Measurements from ENCODE around the gene ROCK2.

The ROCK2 gene

DNA sequence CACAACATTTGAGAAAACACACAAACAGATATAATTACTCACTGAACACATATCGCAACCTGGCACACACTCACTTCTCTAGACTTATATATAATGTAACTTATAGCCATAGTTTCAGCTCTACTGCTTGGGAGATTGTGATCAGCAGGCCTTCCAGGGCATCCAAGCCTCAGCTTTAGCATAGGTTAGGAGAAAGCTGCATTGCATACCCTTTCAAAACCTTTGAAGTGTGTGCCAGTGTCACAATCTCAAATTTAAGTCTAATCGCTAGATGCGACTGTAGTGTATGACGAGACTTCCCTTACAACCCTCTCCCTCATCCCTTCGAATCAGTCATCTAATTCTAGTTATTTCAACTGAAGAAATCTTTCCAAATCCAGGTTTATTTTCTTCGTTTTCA, 158.3 kb downstream of the ROCK2 start:
- TF ChIP-seq, protein P1, sequence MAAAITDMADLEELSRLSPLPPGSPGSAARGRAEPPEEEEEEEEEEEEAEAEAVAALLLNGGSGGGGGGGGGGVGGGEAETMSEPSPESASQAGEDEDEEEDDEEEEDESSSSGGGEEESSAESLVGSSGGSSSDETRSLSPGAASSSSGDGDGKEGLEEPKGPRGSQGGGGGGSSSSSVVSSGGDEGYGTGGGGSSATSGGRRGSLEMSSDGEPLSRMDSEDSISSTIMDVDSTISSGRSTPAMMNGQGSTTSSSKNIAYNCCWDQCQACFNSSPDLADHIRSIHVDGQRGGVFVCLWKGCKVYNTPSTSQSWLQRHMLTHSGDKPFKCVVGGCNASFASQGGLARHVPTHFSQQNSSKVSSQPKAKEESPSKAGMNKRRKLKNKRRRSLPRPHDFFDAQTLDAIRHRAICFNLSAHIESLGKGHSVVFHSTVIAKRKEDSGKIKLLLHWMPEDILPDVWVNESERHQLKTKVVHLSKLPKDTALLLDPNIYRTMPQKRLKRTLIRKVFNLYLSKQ (tag by site-specific recombination; IDR thresholded peaks at IDR 0.05; ENCODE audit: borderline replicate concordance) = no peak
- TF ChIP-seq ZNF596 (tag by site-specific recombination; IDR thresholded peaks at IDR 0.05) (no peak), ZNF776 (tag by site-specific recombination; IDR thresholded peaks at IDR 0.05; ENCODE audit: borderline replicate concordance) (no peak)
- TF ChIP-seq, protein P2, sequence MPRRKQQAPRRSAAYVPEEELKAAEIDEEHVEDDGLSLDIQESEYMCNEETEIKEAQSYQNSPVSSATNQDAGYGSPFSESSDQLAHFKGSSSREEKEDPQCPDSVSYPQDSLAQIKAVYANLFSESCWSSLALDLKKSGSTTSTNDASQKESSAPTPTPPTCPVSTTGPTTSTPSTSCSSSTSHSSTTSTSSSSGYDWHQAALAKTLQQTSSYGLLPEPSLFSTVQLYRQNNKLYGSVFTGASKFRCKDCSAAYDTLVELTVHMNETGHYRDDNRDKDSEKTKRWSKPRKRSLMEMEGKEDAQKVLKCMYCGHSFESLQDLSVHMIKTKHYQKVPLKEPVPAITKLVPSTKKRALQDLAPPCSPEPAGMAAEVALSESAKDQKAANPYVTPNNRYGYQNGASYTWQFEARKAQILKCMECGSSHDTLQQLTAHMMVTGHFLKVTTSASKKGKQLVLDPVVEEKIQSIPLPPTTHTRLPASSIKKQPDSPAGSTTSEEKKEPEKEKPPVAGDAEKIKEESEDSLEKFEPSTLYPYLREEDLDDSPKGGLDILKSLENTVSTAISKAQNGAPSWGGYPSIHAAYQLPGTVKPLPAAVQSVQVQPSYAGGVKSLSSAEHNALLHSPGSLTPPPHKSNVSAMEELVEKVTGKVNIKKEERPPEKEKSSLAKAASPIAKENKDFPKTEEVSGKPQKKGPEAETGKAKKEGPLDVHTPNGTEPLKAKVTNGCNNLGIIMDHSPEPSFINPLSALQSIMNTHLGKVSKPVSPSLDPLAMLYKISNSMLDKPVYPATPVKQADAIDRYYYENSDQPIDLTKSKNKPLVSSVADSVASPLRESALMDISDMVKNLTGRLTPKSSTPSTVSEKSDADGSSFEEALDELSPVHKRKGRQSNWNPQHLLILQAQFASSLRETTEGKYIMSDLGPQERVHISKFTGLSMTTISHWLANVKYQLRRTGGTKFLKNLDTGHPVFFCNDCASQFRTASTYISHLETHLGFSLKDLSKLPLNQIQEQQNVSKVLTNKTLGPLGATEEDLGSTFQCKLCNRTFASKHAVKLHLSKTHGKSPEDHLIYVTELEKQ (tag by site-specific recombination; IDR thresholded peaks at IDR 0.05; ENCODE audit: borderline replicate concordance) = no peak
- POLR2A ChIA-PET = no interaction called here
- no peaks in the 10 kb centered on the region for H3K4me1 ChIP-seq (ENCODE audit: control insufficient read depth, insufficient read depth, low read length)
- no peak overlapping the region for H3K4me3 ChIP-seq (ENCODE audit: low read depth, low read length)
- CTCF ChIA-PET = interaction anchor here (2.4 kb wide), 1 partner anchor 54 kb away, joined by 7 read pairs; no protein-coding TSS in a partner anchor
- no peak overlapping the region for H3K27ac ChIP-seq (ENCODE audit: extremely low read depth, low read depth, low read length)
- peaks cover 14 to 26% of the 10 kb centered on the region in 2 experiments for H3K36me3 ChIP-seq (ENCODE audit: control insufficient read depth in 2 of 2, insufficient read depth in 1 of 2, low read length in 2 of 2)
- no peaks in the 10 kb centered on the region for H3K9me3 ChIP-seq (ENCODE audit: control insufficient read depth, insufficient read depth, low read depth, low read length)

GRCh38 chr2:11182951-11183350, 161.5 kb downstream of the ROCK2 start:
- Histone ChIP-seq H3K27ac (ENCODE audit: extremely low read depth, low read depth, low read length) (no peak overlapping the region), H3K4me1 (ENCODE audit: control insufficient read depth, insufficient read depth, low read length) (no peaks in the 10 kb centered on the region), H3K9me3 (ENCODE audit: control insufficient read depth, insufficient read depth, low read depth, low read length) (no peaks in the 10 kb centered on the region), H3K4me3 (ENCODE audit: low read depth, low read length) (no peak overlapping the region), H3K36me3 (ENCODE audit: control insufficient read depth in 2 of 2, insufficient read depth in 1 of 2, low read length in 2 of 2) (peaks cover 3 to 20% of the 10 kb centered on the region in 2 experiments; a peak in 2 of 3 replicates)
- TF ChIP-seq YY1 (tag by site-specific recombination; IDR thresholded peaks at IDR 0.05) = no peak
- 0 out of 2 replicates have a peak, but pooled peaks have one; percentile 49 for TF ChIP-seq SCRT2 (tag by site-specific recombination; IDR thresholded peaks at IDR 0.05)
- ChIA-PET POLR2A (no interaction called here), CTCF (interaction anchor here (1.2 kb wide), 1 partner anchor 50 kb away, joined by 5 read pairs; a partner anchor contains a TSS)

DNA sequence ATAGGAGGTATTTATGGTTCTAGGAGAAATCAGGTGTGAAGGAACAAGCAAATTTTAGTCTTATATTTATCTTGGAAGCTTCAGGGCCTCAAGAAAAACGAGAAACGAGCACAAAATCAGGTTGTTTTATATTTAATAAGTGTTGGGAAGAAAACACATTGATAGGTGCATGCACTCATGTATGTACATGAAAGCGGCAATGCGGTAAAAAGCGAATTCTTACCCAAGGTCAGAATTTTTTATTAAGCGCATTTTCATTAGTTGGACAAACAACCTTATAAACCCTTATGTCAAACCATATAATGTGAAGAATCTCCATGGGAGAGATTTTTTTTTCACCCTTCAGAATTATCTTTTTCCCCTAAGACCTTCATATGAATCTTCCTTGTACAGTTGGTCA, 163.8 kb downstream of the ROCK2 start:
- Histone ChIP-seq H3K4me1 (ENCODE audit: control insufficient read depth, insufficient read depth, low read length) (no peaks in the 10 kb centered on the region), H3K36me3 (ENCODE audit: control insufficient read depth in 2 of 2, insufficient read depth in 1 of 2, low read length in 2 of 2) (peaks cover 3 to 20% of the 10 kb centered on the region in 2 experiments; a peak in 2 of 3 replicates), H3K27ac (ENCODE audit: extremely low read depth, low read depth, low read length) (no peak overlapping the region), H3K9me3 (ENCODE audit: control insufficient read depth, insufficient read depth, low read depth, low read length) (no peaks in the 10 kb centered on the region), H3K4me3 (ENCODE audit: low read depth, low read length) (no peak overlapping the region)
- ChIA-PET CTCF (interaction anchor here (1.1 kb wide), 1 partner anchor 348 kb away, joined by 4 read pairs; no protein-coding TSS in a partner anchor), POLR2A (no interaction called here)
- no peak for TF ChIP-seq ZNF324 (tag by site-specific recombination; IDR thresholded peaks at IDR 0.05)
- TF ChIP-seq, protein P3, sequence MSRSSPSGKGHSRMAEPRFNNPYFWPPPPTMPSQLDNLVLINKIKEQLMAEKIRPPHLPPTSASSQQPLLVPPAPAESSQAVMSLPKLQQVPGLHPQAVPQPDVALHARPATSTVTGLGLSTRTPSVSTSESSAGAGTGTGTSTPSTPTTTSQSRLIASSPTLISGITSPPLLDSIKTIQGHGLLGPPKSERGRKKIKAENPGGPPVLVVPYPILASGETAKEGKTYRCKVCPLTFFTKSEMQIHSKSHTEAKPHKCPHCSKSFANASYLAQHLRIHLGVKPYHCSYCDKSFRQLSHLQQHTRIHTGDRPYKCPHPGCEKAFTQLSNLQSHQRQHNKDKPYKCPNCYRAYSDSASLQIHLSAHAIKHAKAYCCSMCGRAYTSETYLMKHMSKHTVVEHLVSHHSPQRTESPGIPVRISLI (tag by site-specific recombination; IDR thresholded peaks at IDR 0.05) = no peak
- TF ChIP-seq PATZ1 (tag by site-specific recombination; IDR thresholded peaks at IDR 0.05) = no peak
- TF ChIP-seq ZNF664 (tag by site-specific recombination; IDR thresholded peaks at IDR 0.05) = no peak
- TF ChIP-seq, protein P4, sequence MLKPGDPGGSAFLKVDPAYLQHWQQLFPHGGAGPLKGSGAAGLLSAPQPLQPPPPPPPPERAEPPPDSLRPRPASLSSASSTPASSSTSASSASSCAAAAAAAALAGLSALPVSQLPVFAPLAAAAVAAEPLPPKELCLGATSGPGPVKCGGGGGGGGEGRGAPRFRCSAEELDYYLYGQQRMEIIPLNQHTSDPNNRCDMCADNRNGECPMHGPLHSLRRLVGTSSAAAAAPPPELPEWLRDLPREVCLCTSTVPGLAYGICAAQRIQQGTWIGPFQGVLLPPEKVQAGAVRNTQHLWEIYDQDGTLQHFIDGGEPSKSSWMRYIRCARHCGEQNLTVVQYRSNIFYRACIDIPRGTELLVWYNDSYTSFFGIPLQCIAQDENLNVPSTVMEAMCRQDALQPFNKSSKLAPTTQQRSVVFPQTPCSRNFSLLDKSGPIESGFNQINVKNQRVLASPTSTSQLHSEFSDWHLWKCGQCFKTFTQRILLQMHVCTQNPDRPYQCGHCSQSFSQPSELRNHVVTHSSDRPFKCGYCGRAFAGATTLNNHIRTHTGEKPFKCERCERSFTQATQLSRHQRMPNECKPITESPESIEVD (tag by site-specific recombination; IDR thresholded peaks at IDR 0.05) = no peak
- no peak for TF ChIP-seq ZNF169 (tag by site-specific recombination; IDR thresholded peaks at IDR 0.05)
- TF ChIP-seq, protein P5, sequence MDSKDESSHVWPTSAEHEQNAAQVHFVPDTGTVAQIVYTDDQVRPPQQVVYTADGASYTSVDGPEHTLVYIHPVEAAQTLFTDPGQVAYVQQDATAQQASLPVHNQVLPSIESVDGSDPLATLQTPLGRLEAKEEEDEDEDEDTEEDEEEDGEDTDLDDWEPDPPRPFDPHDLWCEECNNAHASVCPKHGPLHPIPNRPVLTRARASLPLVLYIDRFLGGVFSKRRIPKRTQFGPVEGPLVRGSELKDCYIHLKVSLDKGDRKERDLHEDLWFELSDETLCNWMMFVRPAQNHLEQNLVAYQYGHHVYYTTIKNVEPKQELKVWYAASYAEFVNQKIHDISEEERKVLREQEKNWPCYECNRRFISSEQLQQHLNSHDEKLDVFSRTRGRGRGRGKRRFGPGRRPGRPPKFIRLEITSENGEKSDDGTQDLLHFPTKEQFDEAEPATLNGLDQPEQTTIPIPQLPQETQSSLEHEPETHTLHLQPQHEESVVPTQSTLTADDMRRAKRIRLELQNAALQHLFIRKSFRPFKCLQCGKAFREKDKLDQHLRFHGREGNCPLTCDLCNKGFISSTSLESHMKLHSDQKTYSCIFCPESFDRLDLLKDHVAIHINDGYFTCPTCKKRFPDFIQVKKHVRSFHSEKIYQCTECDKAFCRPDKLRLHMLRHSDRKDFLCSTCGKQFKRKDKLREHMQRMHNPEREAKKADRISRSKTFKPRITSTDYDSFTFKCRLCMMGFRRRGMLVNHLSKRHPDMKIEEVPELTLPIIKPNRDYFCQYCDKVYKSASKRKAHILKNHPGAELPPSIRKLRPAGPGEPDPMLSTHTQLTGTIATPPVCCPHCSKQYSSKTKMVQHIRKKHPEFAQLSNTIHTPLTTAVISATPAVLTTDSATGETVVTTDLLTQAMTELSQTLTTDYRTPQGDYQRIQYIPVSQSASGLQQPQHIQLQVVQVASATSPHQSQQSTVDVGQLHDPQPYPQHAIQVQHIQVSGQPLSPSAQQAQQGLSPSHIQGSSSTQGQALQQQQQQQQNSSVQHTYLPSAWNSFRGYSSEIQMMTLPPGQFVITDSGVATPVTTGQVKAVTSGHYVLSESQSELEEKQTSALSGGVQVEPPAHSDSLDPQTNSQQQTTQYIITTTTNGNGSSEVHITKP (tag by site-specific recombination; IDR thresholded peaks at IDR 0.05) = no peak
- no peak for TF ChIP-seq ZNF2 (tag by site-specific recombination; IDR thresholded peaks at IDR 0.05)
- TF ChIP-seq, protein P6, sequence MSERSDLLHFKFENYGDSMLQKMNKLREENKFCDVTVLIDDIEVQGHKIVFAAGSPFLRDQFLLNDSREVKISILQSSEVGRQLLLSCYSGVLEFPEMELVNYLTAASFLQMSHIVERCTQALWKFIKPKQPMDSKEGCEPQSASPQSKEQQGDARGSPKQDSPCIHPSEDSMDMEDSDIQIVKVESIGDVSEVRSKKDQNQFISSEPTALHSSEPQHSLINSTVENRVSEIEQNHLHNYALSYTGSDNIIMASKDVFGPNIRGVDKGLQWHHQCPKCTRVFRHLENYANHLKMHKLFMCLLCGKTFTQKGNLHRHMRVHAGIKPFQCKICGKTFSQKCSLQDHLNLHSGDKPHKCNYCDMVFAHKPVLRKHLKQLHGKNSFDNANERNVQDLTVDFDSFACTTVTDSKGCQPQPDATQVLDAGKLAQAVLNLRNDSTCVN (tag by site-specific recombination; optimal IDR thresholded peaks at IDR 0.05) = no peak

All from HEK293 (cell line).